ENCODE data around the gene LRR1.
"Not testable (repeated sequence)": the region's sequence is repeated elsewhere in the genome, so short reads cannot be mapped to it uniquely, and the experiment has no call there.

Gene LRR1, protein sequence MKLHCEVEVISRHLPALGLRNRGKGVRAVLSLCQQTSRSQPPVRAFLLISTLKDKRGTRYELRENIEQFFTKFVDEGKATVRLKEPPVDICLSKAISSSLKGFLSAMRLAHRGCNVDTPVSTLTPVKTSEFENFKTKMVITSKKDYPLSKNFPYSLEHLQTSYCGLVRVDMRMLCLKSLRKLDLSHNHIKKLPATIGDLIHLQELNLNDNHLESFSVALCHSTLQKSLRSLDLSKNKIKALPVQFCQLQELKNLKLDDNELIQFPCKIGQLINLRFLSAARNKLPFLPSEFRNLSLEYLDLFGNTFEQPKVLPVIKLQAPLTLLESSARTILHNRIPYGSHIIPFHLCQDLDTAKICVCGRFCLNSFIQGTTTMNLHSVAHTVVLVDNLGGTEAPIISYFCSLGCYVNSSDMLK

DNA sequence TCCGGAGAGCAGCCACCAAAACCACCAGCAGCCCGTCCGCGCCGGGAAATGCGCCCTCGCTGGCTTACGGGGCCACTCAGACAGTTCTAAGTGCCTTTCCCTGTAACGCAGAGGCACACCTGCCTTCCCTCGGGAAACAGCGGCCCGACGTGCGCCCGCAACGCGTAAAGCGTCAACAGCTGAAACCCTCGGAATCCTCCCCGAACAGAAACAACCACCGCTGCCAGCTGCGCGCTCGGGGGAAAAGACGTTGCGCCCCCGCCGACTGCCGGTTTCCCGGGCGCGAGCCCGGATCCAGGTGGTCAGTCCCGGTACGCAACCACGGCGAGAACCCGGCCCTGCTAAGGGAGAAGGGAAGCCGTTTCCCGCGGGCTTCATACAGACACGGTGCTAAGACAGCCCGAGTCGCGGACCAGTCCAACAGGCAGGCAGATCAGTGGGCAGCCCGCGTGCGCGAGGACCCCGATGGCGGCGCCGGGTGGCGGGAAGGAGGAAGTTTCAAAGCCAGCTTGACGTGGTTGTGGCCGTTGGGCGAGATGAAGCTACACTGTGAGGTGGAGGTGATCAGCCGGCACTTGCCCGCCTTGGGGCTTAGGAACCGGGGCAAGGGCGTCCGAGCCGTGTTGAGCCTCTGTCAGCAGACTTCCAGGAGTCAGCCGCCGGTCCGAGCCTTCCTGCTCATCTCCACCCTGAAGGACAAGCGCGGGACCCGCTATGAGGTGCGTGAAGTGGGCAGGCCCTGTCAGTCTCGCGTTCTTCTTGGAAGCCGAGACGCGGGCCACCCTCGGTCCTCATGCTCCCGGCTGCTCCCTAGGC, at the start of gene LRR1:
LRR1 (plus strand) TSS at position 456 of the 816 bp plus-strand sequence; CDS start at position 537, 81 bp downstream.
- peak; percentile 53 for DNase-seq (ENCODE audit: low spot score)

DNA sequence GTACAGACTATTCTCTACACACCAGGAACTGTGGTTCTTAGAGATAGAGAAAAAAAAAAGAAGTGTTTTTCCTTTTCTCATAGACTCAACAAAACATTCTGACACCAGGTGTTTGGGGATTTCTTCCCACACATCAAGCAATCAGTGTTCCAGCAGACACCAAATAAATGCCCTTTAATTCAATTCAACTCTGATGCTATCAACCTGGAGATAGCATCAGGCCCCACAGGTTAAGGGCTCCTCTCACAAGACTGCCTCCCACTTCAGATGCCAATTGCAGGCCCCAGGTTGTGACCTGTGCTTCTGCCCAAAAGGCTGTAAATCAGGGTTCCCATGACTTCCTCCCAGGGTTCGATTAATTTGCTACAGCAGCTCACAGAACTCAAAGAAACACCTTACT, 49.3 kb upstream of the LRR1 start:
- no peak for DNase-seq (ENCODE audit: low spot score)

DNA sequence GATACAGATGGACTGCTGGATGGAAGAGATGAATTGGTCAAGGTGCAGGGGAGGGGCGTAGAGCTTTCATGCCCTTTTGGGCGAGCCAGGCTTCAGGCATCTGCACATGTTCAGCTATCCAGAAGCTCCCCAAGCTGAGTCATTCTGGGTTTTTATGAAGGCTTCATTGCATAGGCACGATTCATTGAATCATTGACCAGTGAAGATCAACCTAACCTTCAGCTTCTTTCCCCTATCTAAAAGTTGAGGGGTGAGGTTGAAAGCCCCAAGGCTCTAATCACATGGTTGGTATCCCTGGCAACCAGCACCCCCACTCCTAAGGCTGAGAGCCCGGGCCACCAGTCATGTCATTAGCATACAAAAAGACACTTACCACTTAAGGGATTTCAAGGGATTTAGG, 48.9 kb upstream of the LRR1 start:
- DNase-seq (ENCODE audit: low spot score) = no peak

DNA sequence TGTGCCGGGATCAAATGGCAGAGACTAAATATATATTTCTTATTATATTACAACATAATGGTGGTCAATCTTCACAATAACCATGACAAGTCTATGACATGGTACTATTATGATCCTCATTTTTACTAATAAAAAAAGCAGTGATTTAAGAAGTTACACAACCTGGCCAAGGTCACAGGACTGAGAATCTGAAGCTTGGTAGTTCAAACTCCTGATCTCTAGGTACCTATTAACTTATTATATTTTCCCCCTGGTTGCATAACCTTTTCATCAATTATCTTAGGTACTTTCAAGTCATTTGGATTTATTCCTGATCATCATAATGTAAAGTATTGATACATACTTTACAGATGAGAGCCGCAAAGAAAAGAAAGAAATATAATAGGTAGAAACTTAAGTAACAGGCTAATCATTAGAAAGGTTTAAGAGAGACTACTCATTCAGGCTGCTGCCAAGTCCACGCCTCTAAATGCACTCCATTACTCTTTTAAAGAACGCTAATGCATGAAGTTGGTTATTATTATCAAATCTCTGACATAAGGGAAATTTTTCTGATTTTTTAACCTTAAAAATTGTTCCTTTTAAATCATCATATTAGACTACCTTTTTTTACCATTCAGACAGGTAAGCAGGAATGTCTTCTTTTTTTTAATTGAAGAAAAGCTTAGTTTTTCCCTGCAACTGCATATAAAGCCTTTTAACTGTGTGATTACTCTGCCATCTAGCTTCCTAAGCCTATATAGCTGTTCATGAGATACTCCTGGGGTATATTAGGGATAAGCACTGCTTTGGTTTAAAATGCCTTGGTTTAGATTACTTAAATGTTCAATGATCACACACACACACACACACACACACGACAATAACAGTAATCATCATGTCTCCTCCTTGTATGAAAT, 48.2 kb upstream of the LRR1 start:
- DNase-seq (ENCODE audit: low spot score) = peak; percentile 12

DNA sequence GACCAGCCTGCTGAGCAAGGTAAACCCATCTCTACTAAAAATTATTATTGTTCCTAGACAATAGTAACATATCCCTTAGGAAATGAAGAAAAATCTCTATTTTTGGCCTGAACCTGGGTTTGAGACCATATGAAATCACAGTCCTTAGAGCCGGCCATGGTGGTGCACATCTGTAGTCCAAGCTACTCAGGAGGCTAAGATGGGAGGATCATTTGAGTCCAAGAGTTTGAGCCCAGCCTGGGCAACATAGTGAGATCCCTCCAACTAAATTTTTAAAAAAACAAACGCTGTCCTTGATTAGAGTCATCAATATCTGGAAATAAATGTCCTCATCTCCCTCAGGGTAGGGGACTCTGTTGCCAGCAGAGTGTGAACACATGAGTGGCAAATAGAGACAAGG, 47.2 kb upstream of the LRR1 start:
- DNase-seq (ENCODE audit: low spot score) = no peak

DNA sequence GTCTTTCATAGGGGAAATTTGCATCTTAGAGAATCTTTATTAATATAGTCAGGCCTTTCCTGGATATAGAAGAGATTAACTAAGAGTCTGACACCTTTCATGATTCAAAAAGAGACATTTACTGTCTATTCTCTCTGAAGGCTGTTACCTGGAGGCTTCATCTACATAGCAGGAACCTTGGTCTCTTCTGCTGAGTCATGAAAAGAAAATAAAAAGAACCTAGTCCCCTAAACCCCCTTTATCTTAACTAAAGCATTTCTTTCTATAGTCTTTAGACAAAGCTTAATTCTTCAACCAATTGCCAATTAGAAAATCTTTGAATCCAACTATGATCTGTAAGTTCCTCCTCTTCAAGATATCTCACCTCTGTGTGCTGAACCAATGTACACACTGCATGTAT, 45.6 kb upstream of the LRR1 start:
- DNase-seq (ENCODE audit: low spot score) = no peak

DNA sequence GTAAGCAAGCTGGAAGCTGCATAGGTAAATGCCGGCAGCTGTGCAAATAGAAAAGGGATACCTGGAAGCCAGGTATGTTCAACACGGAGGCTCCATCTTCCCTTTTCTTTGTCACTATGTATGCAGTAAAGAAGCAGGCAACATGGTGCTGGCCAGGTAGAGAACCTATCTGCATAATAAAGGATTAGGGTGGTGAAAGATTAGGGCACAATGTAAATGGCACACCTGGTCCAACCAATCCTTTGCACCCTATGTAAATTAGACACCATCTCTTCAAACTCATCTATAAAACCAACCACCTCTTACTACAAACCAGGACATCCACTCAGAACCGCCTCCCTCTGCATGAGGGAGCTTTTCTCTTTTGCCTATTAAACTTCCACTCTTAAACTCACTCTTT, 44.8 kb upstream of the LRR1 start:
- DNase-seq (ENCODE audit: low spot score) = no peak

DNA sequence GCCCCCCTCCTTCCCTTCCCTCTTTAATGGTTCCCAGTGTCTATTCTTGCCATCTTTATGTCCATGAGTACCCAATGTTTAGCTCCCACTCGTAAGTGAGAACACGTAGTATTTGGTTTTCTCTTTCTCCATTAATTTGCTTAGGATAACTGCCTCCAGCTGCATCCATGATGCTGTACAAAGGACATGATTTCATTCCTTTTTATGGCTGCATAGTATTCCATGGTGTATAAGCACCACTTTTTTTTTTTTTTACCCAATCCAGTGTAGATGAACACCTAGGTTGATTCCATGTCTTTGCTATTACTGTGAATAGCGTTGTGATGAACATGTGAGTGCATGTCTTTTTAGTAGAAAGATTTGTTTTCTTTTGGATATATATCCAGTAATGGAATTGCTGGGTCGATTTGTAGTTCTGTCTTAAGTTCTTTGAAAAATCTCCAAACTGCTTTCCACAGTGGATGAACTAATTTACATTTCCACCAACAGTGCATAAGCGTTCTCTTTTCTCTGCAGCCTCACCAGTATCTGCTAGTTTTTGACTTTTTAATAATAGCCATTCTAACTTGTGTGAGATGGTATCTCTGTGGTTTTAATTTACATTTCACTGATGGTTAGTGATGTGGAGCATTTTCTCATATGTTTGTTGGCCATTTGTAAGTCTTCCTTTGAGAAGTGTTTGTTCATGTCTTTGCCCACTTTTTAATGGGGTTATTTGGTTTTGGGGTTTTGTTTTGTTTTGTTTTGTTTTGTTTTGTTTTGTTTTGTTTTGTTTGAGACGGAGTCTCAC, 38.6 kb upstream of the LRR1 start:
- DNase-seq (ENCODE audit: low spot score) = no peak

DNA sequence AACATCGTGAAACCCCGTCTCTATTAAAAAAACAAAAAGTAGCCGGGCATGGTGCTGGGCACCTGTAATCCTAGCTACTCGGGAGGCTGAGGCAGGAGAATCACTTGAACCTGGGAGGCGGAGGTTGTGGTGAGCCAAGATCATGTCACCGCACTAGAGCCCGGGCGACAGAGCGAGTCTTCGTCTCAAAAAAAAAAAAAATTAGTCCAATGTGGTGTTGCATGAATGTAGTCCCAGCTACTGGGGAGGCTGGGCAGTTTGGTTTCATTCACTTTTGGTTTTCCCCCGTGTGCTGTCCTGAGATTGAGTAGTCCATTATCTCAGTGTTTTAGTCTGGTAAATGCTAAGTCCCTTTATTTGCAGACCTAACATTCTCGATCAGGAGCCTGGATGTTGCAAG, 32.0 kb upstream of the LRR1 start:
- no peak for DNase-seq (ENCODE audit: low spot score)

DNA sequence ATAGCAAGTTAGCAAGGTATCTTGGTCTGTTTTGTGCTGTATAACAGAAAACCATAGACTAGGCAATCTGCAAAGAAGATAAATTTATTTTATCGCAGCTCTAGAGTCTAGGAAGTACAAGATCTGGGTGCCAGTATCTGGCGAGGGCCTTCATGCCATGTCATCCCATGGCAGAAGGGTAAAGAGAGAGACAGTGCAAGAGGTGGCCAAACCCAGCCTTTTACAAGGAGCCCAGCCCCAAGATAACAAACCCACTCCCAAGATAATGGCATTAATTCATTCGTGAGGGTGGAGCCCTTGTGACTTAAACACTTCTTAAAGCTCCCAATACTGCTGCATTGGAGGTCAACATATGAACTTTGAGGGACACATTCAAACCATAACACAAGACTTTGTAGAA, 29.5 kb upstream of the LRR1 start:
- no peak for DNase-seq (ENCODE audit: low spot score)

DNA sequence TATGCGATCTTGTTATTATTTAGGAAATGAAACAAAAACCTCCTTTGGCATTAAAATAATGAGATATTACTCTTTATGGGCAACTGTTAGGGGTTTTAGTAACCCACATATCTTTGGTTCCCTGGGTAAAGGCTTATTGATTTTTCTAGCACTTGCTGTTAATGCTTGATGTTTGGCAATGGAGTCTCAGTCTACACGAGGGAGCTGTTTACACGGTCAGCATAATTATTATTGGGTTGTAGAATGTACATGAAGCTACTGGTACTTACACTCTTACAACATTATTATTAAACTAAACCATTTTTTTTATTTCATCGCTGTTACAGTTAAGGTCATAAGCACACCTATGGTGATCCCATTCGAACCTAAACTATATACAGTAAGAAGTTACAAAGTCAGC, 24.7 kb upstream of the LRR1 start:
- no peak for DNase-seq (ENCODE audit: low spot score)

DNA sequence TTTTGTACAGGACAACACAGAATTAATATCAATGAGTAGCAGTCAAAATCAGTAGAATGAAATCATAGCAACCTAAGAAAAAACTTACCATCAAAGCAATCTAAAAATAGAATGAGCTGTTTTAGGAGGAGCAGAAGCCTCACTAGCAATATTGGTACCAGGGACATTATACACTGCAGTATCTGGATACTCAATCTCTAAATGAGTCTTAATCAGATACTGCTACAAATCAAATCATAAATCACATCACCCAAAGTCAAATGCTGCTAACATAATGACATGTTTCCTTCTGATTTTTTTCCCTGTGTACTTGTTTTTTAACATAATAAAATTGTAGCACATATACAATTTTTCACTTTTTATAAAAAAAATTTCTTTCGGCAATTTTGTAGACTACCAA, 20.6 kb upstream of the LRR1 start:
- no peak for DNase-seq (ENCODE audit: low spot score)

DNA sequence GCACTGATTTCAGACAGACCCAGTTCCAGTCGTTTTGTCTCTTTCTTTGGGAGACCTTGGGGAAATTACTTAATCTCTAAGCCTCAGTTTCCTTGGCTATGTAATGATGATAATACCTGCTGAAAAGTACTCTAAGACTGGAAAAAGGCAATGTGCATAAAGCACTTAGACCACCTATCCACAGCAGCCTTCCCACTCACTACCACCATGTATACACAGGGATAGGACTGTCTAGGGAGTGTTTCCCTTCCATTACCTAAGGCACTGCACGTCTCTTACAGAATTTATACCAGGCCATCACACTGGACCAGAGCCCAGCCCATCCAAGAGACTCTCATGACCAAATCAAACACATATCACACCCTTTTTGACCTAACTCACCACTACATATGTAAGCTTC, 18.9 kb upstream of the LRR1 start:
- DNase-seq (ENCODE audit: low spot score) = no peak

DNA sequence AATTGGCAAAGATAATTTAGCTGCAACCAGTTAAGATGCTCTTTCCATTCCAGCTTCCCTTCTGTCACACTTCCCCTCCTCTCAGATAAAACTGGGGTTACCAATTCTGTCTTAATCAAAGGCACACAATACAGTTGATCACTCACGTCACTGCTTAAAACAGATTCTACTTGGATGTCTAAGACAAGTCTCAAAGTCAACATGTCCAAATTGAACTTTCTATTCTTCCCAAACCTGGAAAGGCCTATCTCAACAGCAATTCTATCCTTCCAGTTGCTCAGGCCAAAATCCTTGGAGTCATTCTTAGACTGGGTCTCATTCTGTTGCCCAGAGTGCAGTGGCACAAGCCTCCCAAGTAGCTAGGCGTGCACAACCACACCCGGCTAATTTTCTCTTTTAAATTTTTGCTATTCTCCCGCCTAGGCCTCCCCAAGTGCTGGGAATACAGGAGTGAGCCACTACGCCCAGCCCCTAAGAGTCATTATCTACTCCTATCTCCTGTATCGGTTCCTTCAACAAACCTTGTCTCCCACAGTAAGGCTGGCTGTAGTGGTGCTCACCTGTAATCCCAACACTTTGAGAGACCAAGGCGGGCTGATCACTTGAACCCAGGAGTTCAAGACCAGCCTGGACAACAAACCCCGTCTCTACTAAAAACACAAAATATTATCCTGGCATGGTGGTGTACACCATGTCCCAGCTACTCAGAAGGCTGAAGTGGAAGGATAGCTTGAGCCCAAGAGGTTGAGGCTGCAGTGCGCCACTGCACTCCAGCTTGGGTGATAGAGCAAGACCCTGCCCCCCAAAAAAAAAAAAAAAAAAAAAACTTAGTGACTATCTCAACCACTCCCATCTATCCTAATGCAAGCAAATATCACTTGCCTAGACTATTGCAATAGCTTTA, 17.3 kb upstream of the LRR1 start:
- no peak for DNase-seq (ENCODE audit: low spot score)

DNA sequence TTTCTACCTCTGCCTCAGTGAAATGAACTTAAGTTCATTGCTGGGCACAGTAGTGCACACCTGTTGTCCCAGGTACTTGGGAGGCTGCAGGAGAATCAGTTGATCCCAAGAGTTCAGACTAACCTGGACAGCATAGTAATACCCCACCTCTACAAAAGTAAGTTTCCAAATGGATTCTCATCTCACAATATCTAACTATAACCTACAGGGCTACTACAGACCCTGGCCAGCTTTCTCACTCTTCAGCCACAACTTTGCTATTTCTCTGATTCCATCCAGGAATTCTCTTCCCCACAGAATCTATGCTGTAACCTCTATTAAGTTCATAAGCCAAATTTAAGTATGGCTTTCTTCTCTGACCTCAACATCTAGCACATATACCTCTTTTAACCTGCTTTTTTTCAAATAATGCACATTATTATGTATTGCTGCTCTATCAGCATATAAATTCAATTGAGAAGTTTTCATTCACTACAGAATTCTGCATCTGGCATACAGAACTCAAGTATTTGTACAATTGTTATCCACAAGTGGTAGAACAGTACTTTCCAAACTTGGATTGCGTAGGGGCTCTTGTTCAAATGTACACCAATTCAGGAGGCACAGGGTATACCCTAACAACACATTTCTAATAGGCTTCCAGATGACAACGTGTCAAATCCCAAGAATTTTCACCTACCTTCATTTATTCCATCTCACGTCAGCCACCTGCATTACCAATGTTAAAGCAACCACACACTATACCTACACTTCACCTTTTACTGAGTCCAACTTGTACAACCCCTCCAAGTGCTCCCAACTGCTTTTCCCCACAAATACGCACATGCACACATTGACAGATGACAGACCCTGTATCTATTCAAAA, 16.4 kb upstream of the LRR1 start:
- no peak for DNase-seq (ENCODE audit: low spot score)

DNA sequence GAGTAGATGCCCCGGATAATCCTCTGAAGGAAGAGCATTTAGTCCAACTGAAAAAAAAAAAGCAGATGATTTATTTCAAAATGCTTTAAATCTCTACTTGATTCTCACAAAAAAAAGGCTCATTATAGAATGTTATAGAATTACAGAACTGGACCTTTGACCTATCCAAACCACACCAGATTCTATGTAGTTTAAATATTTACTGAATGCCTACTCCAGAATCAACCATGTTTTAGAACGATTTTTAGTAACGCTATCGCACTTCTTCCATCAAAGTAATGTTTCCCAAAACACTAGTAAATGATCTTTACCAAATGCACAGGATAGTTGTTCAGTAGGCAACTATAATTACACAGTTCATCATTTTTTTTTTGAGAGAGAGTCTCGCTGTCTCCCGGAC, 15.1 kb upstream of the LRR1 start:
- DNase-seq (ENCODE audit: low spot score) = no peak

DNA sequence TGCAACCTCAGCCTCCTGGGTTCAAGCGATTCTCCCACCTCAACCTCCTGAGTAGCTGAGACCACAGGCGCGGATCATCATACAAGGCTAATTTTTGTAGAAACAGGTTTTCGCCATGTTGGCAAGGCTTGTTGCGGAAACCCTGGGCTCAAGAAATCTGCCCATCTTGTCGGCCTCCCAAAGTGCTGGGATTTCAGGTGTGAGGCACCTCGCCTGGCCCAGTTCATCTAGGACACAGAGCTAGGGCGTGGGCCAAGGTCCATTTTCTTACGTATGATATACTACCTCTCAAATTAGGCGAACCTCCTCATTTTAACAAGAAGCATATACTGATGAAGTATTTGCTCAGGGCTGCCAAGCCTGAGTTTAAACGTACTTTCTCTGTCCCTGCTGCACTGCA, 14.7 kb upstream of the LRR1 start:
- DNase-seq (ENCODE audit: low spot score) = no peak

DNA sequence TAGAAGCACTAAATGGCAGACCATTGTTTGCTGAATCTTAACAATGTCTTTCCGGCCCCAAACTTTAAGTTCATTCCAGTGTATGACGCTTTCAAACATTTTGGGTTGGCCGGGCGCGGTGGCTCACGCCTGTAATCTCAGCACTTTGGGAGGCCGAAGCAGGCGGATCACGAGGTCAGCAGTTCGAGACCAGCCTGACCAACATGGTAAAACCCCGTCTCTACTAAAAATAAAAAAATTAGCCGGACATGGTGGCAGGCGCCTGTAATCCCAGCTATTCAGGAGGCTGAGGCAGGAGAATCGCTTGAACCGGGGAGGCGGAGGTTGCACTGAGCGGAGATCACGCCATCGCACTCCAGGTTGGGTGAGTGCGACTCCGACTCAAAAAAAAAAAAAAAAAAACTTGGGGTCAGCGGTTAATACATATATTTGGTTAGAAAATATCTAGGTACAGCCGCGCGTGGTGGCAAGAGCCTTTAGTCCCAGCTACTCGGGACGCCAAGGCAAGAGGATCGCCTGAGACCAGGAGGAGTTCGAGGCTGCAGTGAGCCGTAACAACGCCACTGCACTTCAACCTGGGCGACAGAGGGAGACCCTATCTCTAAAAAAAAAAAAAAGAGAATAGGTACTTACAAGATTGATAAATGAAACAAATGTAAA, 13.6 kb upstream of the LRR1 start:
- not testable (repeated sequence) for DNase-seq (ENCODE audit: low spot score)
